Sigmoid colon (tissue), 7 donors: Measurements from ENCODE around the gene YEATS4. TPM values are rescaled to one million over a fixed set of nuclear protein-coding genes. Genes with fewer than 3 reads are reported as not detected.

Experiments
- DNase-seq: peaks from one replicate; pipeline ENCODE4 v3.0.0-alpha.2; 2019
- H3K27ac ChIP-seq, 4 donors: fragments of 200-600 bp; sonication (generic); one replicate each; pipeline ENCODE4 v1.5.1; 2016 to 2019; ENCODE audit warnings: mild to moderate bottlenecking in 1 of 4
- H3K27me3 ChIP-seq, 3 donors: fragments of 200-600 bp; sonication (generic); one replicate each; pipeline ENCODE4 v1.5.1; 2019; ENCODE audit warnings: mild to moderate bottlenecking in 1 of 3
- H3K36me3 ChIP-seq, 4 donors: fragments of 200-600 bp; sonication (generic); one replicate each; pipeline ENCODE4 v1.5.1; 2016 to 2019
- H3K4me1 ChIP-seq, 4 donors: fragments of 200-600 bp; sonication (generic); one replicate each; pipeline ENCODE4 v1.5.1; 2017 to 2019
- H3K4me3 ChIP-seq, 4 donors: fragments of 200-600 bp; sonication (generic); one replicate each; pipeline ENCODE4 v1.5.1; 2017 to 2019; ENCODE audit warnings: mild to moderate bottlenecking in 2 of 4, moderate library complexity in 1 of 4
- H3K9me3 ChIP-seq, 4 donors: fragments of 200-600 bp in 3 of 4; sonication (generic) in 3 of 4; one replicate each; pipeline versions ENCODE4 v1.5.1 to v1.6.1; 2013 to 2019
- CTCF ChIP-seq, 4 experiments: fragments of 450-650 bp in 3 of 4; fragments of 200-600 bp in 1 of 4; IDR thresholded peaks; one replicate each; pipeline ENCODE4 v1.5.1; 2016 to 2019; ENCODE audit warnings: antibody characterized with exemption in 4 of 4, mild to moderate bottlenecking in 3 of 4, moderate library complexity in 2 of 4
- EP300 ChIP-seq, 4 donors: sonication (generic); formaldehyde crosslinking; IDR thresholded peaks; one replicate each; pipeline ENCODE4 v1.6.1; 2017; ENCODE audit warnings: antibody characterized with exemption in 4 of 4
- POLR2A ChIP-seq, 2 donors: fragments of 450-650 bp; IDR thresholded peaks; one replicate each; pipeline ENCODE4 v1.6.1; 2016; ENCODE audit warnings: antibody characterized with exemption in 2 of 2, mild to moderate bottlenecking in 2 of 2, moderate library complexity in 2 of 2
- POLR2AphosphoS5 ChIP-seq, 4 donors: sonication (generic); formaldehyde crosslinking; IDR thresholded peaks; one replicate each; pipeline ENCODE4 v1.6.1; 2017; ENCODE audit warnings: antibody characterized with exemption in 4 of 4
- WGBS, 2 donors: extraction: QIAGEN DNeasy Blood & Tissue Kit; methylation state at CpG; one replicate each; pipeline ENCODE4 v1.1.7; 2013; 5-methylcytosine and 5-hydroxymethylcytosine counted together
- intact Hi-C: fragments of 100-400 bp; cut with DNase I; formaldehyde crosslinking; loops from one replicate; pipeline ENCODE4 v1.15.1; 2023
- polyA plus RNA-seq, 3 donors: library from polyadenylated mRNA; stranded (reverse); fragments of 200-250 nt; gene quantifications; one replicate each; pipeline ENCODE4 v1.2.3, GENCODE V29; 2013
- total RNA-seq, 4 donors: library from RNA; depleted of rRNA; stranded (reverse); fragments of >200 nt; gene quantifications; one replicate each; pipeline ENCODE4 v1.1.0, GENCODE V29; 2016
- donor health status: healthy with polysubstance abuse.
- donor health status: Bipolar disorder and iron deficiency.
- donor health status: healthy.

Gene YEATS4
- total and polyA plus RNA-seq, 7 donors, result 13.3 to 61.2 (median 19.8) TPM

- intact Hi-C loops, result loop anchor here (5.0 kb wide), 4 partner anchors 112 to 233 kb away; partner anchors contain the start of genes CCT2 and FRS2
- H3K4me3 ChIP-seq, result no peak overlapping the region
- H3K36me3 ChIP-seq, result no peaks in the 10 kb centered on the region
- no peaks in the 10 kb centered on the region for H3K27me3 ChIP-seq
- H3K4me1 ChIP-seq, result peaks cover 0 to 11% (median 7%) of the 10 kb centered on the region in 4 donors
- 84 to 86% methylated on average over 1 of the region's 1 CpG for WGBS, 2 donors
- H3K27ac ChIP-seq, result no peak overlapping the region
- TF ChIP-seq POLR2A (IDR thresholded peaks at IDR 0.05), result no peak
- no peak for TF ChIP-seq EP300 (IDR thresholded peaks at IDR 0.05)
- no peak for TF ChIP-seq POLR2AphosphoS5 (IDR thresholded peaks at IDR 0.05)
- no peak for TF ChIP-seq CTCF (IDR thresholded peaks at IDR 0.05)
- no peaks in the 10 kb centered on the region for H3K9me3 ChIP-seq
- no peak for DNase-seq
Measured at GRCh38 chr12:69354556-69355187, 4.9 kb upstream of the YEATS4 start.

- H3K4me3 ChIP-seq, result no peak overlapping the region
- intact Hi-C loops, result loop anchor here (2.0 to 5.0 kb wide), 5 partner anchors 113 to 283 kb away; partner anchors contain the start of genes CCT2 and FRS2
- H3K4me1 ChIP-seq, result peaks cover 0 to 15% (median 11%) of the 10 kb centered on the region in 4 donors
- no peak overlapping the region for H3K27ac ChIP-seq
- 71 to 88% methylated on average over 2 of the region's 2 CpGs for WGBS, 2 donors
- no peak for TF ChIP-seq POLR2AphosphoS5 (IDR thresholded peaks at IDR 0.05)
- TF ChIP-seq EP300 (IDR thresholded peaks at IDR 0.05), result no peak
- no peak for TF ChIP-seq POLR2A (IDR thresholded peaks at IDR 0.05)
- no peak for TF ChIP-seq CTCF (IDR thresholded peaks at IDR 0.05)
- H3K27me3 ChIP-seq, result no peaks in the 10 kb centered on the region
- H3K9me3 ChIP-seq, result no peaks in the 10 kb centered on the region
- no peaks in the 10 kb centered on the region for H3K36me3 ChIP-seq
- DNase-seq, result no peak
Measured at GRCh38 chr12:69355363-69356028, 4.0 kb upstream of the YEATS4 start.

DNA sequence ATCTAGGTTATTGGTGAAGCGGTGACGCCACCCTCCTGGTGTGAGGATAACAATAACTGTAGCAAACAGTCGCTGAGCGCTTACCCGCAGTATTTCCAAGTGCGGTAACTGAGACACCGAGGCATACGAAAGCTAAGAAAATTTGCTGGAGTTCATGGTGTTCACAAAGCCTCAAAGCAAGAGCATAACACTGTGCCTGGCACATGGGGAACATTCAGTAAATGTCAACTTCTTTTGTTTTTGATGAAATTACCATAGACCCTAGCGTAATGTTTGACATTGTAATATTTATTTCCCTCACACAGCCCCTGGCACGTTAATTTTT is 767 bp downstream of the YEATS4 start:
- no peaks in the 10 kb centered on the region for H3K9me3 ChIP-seq
- no peaks in the 10 kb centered on the region for H3K27me3 ChIP-seq
- intact Hi-C loops, result no loop called here
- H3K27ac ChIP-seq, result peak overlapping the region; percentile 97 to 99 (median 98)
- DNase-seq, result no peak
- H3K36me3 ChIP-seq, result peaks cover 0 to 7% (median 0%) of the 10 kb centered on the region in 4 donors
- H3K4me3 ChIP-seq, result peak overlapping the region; percentile 83 to 96 (median 88)
- WGBS, 2 donors, result 4 to 7% methylated on average over 10 of the region's 10 CpGs
- no peak for TF ChIP-seq POLR2A (IDR thresholded peaks at IDR 0.05)
- TF ChIP-seq EP300 (IDR thresholded peaks at IDR 0.05), result no peak
- no peak for TF ChIP-seq CTCF (IDR thresholded peaks at IDR 0.05)
- no peak for TF ChIP-seq POLR2AphosphoS5 (IDR thresholded peaks at IDR 0.05)
- peaks cover 0 to 19% (median 17%) of the 10 kb centered on the region in 4 donors for H3K4me1 ChIP-seq

DNA sequence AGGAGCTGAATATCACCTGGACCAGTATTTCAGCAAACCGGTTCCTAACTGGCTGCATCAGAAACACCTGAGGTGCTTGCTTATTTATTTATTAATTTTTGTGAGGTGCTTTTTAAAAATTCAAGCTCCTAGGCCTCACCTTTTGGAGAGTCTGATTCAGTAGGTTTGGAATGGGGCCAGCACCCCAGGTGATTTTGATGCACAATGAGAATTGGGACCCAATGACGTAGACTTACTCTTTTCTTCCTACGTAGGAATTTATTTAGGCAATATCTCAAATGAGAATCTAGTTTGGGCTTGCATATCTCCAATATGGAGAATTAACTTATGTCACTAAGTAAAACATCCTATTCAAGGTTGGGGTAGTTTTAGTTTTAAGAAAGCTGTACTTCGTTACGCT is 7.3 kb downstream of the YEATS4 start:
- DNase-seq, result no peak
- H3K27me3 ChIP-seq, result no peaks in the 10 kb centered on the region
- H3K4me1 ChIP-seq, result no peaks in the 10 kb centered on the region
- H3K9me3 ChIP-seq, result no peaks in the 10 kb centered on the region
- WGBS, 2 donors, result 96 to 98% methylated on average over 5 of the region's 5 CpGs
- no peak overlapping the region for H3K4me3 ChIP-seq
- intact Hi-C loops, result no loop called here
- H3K27ac ChIP-seq, result no peak overlapping the region
- TF ChIP-seq EP300 (IDR thresholded peaks at IDR 0.05) (no peak), POLR2AphosphoS5 (IDR thresholded peaks at IDR 0.05) (no peak), CTCF (IDR thresholded peaks at IDR 0.05) (no peak), POLR2A (IDR thresholded peaks at IDR 0.05) (no peak)
- H3K36me3 ChIP-seq, result peaks cover 0 to 60% (median 12%) of the 10 kb centered on the region in 4 donors
